ENCODE measurements around the gene RSPRY1.

The RSPRY1 gene

GRCh38 chr16:57167953-57168352 lies 18.2 kb upstream of the RSPRY1 start:
- Histone ChIP-seq H3K27ac (replicated peaks) (peak overlapping the region; percentile 70), H3K4me3 (replicated peaks; ENCODE audit: insufficient read depth, low read length) (no peak overlapping the region), H3K27me3 (ENCODE audit: insufficient read depth, poor library complexity, severe bottlenecking) (no peaks in the 10 kb centered on the region)
- DNase-seq (ENCODE audit: low read depth in 1 of 2, low spot score in 1 of 2), result peak; percentile 52 to 69
- TF ChIP-seq SPI1 (IDR thresholded peaks at IDR 0.05; ENCODE audit: borderline replicate concordance, low read depth) (peak; percentile 22; the same call in 1 of the 2 replicates), CTCF (IDR thresholded peaks at IDR 0.05; ENCODE audit: insufficient read depth, low read length) (peak; percentile 58), POLR2AphosphoS5 (IDR thresholded peaks at IDR 0.05; ENCODE audit: low read depth) (no peak)

GRCh38 chr16:57169327-57169726 lies 16.8 kb upstream of the RSPRY1 start:
- no peak overlapping the region for H3K27ac ChIP-seq (replicated peaks)
- no peaks in the 10 kb centered on the region for H3K27me3 ChIP-seq (ENCODE audit: insufficient read depth, poor library complexity, severe bottlenecking)
- H3K4me3 ChIP-seq (replicated peaks; ENCODE audit: insufficient read depth, low read length), result no peak overlapping the region
- TF ChIP-seq, protein P1, sequence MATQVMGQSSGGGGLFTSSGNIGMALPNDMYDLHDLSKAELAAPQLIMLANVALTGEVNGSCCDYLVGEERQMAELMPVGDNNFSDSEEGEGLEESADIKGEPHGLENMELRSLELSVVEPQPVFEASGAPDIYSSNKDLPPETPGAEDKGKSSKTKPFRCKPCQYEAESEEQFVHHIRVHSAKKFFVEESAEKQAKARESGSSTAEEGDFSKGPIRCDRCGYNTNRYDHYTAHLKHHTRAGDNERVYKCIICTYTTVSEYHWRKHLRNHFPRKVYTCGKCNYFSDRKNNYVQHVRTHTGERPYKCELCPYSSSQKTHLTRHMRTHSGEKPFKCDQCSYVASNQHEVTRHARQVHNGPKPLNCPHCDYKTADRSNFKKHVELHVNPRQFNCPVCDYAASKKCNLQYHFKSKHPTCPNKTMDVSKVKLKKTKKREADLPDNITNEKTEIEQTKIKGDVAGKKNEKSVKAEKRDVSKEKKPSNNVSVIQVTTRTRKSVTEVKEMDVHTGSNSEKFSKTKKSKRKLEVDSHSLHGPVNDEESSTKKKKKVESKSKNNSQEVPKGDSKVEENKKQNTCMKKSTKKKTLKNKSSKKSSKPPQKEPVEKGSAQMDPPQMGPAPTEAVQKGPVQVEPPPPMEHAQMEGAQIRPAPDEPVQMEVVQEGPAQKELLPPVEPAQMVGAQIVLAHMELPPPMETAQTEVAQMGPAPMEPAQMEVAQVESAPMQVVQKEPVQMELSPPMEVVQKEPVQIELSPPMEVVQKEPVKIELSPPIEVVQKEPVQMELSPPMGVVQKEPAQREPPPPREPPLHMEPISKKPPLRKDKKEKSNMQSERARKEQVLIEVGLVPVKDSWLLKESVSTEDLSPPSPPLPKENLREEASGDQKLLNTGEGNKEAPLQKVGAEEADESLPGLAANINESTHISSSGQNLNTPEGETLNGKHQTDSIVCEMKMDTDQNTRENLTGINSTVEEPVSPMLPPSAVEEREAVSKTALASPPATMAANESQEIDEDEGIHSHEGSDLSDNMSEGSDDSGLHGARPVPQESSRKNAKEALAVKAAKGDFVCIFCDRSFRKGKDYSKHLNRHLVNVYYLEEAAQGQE (IDR thresholded peaks at IDR 0.05; ENCODE audit: insufficient replicate concordance, low read depth), result no peak
- TF ChIP-seq POLR2AphosphoS5 (IDR thresholded peaks at IDR 0.05; ENCODE audit: low read depth) (no peak), GABPA (IDR thresholded peaks at IDR 0.05; ENCODE audit: low read depth) (no peak), SPI1 (IDR thresholded peaks at IDR 0.05; ENCODE audit: borderline replicate concordance, low read depth) (no peak), CTCF (IDR thresholded peaks at IDR 0.05; ENCODE audit: insufficient read depth, low read length) (no peak)
- no peak for DNase-seq (ENCODE audit: low read depth in 1 of 2, low spot score in 1 of 2)

DNA sequence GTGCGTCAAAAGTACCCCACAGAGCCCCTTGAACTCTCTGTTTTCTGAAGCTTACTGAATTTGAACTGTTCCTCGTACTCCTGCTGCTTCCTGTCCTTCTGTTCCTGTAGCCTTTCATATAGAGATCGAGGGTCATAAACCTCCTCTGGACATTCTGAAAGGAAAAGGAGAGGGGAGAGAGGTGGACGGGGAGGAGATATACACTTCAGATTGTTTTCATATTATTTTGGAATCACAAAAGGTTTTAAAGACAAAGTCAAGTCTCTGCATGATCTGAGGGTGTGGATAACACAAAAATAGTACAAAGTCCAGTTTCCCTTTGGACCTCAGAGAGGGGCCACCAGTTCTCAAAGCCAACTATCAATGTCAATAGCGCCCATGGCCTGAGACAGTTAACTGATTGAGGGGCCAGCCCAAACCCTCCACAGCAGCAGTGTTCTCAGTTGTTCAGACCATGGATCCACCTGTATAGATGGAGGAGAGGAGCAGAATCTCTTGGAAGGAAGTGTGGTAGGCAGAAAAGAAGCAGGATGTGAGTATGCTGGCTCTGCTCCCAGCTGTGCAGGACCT lies 13.3 kb upstream of the RSPRY1 start:
- Histone ChIP-seq H3K27ac (replicated peaks) (no peak overlapping the region), H3K4me3 (replicated peaks; ENCODE audit: insufficient read depth, low read length) (no peak overlapping the region), H3K27me3 (ENCODE audit: insufficient read depth, poor library complexity, severe bottlenecking) (no peaks in the 10 kb centered on the region)
- TF ChIP-seq CTCF (IDR thresholded peaks at IDR 0.05; ENCODE audit: insufficient read depth, low read length) (no peak), POLR2AphosphoS5 (IDR thresholded peaks at IDR 0.05; ENCODE audit: low read depth) (no peak), SPI1 (IDR thresholded peaks at IDR 0.05; ENCODE audit: borderline replicate concordance, low read depth) (no peak), GABPA (IDR thresholded peaks at IDR 0.05; ENCODE audit: low read depth) (no peak)
- TF ChIP-seq, protein P1 (IDR thresholded peaks at IDR 0.05; ENCODE audit: insufficient replicate concordance, low read depth), result no peak
- DNase-seq (ENCODE audit: low read depth in 1 of 2, low spot score in 1 of 2), result no peak

DNA sequence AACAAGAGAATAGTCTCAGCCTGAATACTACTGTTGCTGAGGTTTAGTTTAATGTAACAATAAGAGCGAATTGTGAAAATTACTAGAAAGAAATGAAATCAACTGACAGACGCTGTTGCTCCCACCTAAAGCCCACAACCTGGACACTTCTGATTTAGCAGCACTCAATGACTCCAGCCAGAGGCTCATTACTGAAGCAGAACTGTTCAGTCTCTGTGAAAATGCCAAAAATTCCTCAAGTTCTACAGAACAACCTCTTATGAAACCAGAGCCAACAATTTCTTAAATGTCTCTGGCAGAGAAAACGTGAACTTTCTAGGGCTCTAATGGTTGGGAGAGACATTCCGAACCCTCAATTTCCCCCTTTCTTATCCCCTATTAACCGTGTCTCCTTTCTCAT lies 10.2 kb upstream of the RSPRY1 start:
- Histone ChIP-seq H3K27ac (replicated peaks) (no peak overlapping the region), H3K4me3 (replicated peaks; ENCODE audit: insufficient read depth, low read length) (no peak overlapping the region), H3K27me3 (ENCODE audit: insufficient read depth, poor library complexity, severe bottlenecking) (no peaks in the 10 kb centered on the region)
- DNase-seq (ENCODE audit: low read depth in 1 of 2, low spot score in 1 of 2), result no peak
- no peak for TF ChIP-seq GABPA (IDR thresholded peaks at IDR 0.05; ENCODE audit: low read depth)
- TF ChIP-seq POLR2AphosphoS5 (IDR thresholded peaks at IDR 0.05; ENCODE audit: low read depth), result no peak
- TF ChIP-seq, protein P1 (IDR thresholded peaks at IDR 0.05; ENCODE audit: insufficient replicate concordance, low read depth), result no peak
- TF ChIP-seq CTCF (IDR thresholded peaks at IDR 0.05; ENCODE audit: insufficient read depth, low read length), result no peak
- TF ChIP-seq SPI1 (IDR thresholded peaks at IDR 0.05; ENCODE audit: borderline replicate concordance, low read depth), result no peak

Data from HL-60 (cell line).